NOMO-1 (cell line): Measurements from ENCODE around the gene KLF15.
A peak's percentile ranks its signal among the peaks of the same experiment; 100 is the strongest.

ENCODE experiments used
- DNase-seq, 2 experiments: peaks; one replicate each; lab custom pipeline; 2025; ENCODE audit not compliant: unreplicated experiment in 2 of 2; lab: John Stamatoyannopoulos, UW

Gene KLF15

DNA sequence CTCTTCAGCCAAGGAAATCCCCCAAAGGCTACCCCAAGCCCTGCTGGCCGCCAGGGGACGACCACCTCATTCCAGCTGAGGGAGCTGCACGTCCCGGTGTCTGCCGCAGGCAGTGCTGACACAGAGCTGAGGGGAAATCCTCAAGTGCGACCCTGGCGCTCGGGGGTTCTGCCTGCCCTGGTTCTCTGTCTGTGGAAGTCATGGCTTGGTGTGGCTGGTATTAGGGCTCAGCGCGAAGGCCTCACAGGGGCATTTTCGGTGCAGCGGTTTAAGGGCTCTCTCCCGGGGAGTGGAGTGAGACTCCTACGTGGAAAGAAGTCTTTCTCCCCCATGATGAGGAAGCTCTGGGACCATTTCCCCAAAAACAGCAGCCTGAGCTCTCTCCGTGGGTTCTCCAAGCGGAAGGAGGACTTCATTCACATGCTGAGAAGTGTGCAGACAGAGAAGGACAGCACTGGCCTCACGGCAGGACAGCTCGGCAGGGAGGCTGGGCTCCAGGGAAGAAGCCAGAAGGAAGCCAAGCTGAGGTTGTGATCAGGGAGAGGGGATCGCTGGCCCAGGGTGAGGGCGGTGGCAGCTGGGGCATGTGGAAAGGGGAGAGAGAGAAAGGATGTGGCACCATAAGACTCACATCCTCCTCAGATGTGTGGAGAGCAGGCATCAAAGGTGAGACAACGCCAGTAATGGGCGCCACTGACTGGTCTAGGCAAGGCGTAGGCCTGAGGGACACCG is 48.6 kb downstream of the KLF15 start:
- no peak for DNase-seq

DNA sequence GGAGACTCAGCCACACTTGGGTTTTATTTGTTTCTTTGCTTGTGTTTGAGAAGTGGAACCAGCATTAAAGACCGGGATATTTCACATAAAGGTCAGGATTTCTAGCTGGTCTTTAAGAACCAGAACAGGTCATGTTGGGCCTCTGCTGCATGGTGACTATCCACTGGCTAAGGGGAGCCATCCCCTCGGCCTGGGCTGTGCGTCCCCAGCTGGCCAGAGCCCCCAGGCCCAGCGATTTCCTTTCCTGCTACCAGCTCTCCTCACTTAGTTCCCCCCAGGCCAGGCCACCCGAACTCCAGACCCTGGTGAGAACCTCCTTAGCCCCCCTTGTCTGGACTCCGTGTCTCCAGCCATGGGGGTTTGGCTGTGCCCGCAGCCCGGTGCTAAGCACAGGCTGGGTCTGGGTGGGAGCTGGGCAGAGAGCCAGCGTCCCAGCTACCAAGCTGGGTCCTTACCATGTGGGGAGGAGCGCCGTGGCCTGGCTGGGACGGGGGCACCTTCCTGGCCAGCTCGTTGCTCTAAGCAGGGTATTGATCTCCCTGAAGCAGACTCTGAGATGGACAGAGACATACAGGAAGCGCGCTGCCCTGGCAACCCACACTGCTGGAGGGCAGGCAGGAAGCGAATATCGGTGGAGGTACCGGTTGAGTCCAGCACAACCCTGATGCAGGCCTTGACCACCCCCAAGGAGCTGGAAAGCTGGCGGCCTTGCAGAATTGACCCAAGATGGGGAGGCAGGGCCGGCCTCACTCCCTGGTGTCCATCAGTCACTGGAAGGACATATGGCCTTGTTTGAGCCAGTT is 49.4 kb downstream of the KLF15 start:
- no peak for DNase-seq

DNA sequence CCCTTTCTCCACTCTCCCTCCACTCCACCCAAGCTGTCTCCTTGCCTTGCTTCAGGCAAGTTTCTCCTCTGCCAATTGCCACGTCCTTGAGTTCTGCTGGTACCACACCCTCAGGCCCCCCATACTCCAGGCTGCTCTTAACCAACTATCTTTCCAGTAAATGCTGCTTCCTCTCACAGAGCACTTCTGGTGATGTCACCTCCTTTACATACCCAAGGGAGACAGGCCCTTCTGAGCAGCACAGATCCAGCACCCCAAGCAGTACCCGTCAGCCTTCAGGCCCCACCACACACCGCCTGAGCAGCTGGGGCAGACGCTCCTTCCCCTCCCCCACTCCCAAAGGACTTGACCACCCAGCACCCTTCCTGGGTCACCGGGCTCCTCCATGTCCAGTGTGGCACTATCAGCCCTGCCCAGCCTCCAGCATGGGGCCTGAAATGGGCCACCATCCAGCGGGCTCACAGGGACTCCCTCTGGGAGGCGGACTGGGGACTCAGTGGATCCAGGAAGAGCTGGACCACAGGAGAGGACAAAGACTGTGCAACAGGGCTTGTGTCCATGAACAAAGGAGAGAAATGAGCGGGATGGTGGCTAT is 50.2 kb downstream of the KLF15 start:
- no peak for DNase-seq

DNA sequence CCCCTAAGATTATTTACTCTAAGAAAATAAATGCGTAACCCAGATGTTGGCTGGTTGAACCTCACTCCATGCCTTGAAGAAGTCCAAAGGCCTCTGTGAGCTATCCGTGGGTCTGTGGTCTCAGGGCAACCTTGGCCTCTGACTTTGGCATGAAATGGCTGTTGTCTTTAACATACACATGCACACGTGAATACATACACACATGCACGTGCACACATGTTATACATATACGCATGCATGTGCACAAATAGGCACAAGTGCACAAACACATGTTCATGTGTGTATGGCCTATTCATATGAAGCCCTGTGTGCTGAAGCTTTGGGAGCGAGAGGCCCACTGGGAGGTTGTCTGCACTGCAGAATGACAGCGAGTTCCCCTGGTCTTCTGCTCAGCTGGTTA is 50.8 kb downstream of the KLF15 start:
- DNase-seq, result no peak

DNA sequence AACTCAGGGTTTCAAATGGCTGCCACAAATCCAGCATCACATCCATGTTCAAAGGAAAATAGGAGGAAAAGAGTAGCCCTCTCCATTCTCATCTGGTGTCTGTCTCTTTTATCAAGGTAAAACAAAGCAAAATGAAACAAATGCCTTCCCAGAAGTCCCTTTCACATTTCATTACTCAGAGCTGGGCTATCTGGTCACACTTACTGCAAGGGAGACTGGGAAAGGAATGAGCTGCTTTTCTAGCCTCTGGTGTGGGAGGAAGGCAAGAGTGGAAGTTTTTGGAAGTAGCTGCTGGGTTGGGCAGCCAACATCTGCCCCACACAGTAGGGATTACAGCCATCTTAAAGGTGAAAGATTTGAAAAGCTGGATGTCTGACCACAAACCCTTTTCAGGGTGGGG is 51.8 kb downstream of the KLF15 start:
- no peak for DNase-seq

DNA sequence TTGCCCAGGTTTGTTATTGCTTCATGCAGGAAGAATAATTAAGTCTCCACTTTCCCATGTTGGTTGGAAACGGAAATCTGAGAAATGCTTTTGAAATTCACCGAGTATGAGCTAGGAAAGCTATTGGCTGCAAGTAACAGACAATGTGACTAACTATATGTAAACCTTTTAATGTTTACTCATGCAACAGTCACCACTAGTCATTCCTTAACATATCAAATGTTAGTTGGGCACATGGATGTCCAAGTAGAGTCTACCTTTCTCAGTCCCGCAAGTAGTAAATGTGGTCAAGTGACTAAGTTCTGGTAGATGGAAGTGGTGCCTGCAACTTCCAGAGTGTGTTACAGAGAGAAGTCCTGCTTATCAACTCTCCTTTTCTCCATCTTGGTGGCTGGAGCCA is 52.5 kb downstream of the KLF15 start:
- no peak for DNase-seq

DNA sequence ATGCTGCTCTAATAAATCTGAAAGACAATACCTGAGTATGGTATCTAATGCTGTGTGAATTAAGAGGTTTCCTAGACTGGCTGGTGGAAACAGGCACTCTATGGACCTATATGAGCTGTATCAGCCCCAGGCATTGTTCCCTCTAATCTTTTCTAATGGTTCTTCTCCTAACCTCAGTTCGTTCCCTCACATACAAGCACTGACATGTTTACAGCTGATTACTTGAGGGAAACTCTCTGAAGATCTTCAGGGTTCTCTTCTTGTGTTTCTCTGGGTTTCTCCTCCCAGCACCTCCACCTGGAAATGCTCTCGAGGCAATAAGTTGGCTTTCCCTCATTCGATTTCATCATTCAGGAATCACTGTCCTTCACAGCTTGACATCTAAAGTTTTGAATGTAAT is 52.9 kb downstream of the KLF15 start:
- DNase-seq, result no peak

DNA sequence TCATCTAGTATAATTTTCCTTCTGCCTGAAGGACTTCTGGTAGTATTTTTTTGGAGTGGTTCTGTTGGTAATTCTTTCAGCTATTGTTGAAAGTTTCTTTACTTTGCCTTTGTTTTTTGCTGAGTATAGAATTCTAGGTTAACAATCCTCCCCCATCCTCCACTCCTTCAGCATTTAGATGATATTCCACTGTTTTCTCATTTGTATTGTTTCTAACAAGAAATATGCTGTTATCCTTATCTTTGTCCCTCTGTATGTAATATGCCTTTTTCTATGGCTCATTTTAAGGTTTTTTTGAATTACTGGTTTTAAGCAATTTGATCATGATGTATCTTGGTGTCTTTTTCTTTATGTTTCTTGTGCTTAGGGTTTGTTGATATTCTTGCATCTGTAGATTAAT is 53.9 kb downstream of the KLF15 start:
- DNase-seq, result no peak

DNA sequence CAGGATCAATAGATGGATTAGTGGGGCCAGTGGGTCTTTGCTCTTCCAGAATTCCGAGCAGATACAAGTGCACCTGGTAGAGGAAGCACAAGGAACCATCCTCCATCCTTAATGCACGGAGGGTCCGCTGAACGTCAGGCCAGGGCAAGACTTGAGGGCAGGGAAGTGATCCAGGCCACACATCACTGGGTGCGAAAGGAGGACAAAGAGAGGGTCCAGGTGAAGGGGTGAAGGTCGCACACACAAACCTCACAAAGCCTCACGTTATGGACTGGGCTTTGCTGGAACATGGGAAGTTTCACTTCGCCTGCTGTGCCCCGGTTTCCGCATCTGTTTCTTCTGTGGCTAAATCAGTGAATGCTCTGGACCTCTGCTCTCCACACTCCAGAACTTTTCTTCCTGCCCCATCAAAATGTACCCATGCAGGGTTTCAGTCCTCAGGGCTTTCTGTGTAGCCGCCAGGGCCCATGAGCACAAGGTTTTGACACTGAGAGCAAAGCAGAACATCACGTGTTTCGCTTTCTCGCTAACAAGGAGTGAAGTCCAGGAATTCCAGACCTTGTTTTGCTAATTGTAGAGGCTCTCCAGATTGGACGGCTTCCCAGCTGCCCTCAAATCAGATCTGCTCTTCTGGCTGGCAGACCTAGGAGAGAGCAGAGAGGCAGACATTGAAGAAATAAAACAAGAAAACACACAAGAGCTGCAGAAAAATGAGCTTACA is 56.3 kb downstream of the KLF15 start:
- DNase-seq, result no peak

DNA sequence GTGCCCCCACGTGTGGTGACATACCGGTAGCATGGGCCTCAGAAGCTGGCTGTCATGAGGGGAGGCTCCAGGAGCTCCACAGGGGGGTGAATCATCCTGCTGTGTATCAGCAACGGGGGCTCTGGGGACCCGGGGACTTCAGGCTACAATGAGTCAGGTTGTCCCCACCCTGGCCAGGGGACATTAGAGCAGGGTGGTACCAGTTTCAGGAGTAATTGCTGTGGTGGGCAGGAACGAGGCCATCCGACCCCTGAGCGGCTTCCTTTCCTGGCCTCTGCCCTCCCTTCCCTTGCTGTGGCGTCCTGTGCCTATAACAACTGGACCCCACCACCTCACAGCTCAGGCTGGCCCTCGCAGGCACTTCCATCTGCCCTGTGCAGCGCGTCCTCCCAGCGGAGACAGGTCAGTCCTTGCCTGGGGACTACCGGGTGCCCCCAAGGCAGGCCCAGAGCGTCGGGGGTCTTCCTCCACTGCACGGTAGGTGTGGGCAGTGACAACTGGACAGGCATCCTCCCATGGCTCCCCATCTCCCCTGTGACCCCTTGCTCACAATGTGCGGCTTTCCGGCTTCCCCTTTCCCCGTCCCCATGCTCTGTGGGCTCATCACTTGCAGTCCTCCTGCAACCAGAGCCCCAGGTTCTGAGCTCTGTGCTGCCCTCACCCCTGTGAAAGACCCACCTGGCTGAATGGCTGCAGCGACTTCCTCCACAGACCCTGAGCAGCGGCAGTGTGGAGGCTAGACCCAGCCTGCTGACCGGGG is 57.0 kb downstream of the KLF15 start:
- no peak for DNase-seq

DNA sequence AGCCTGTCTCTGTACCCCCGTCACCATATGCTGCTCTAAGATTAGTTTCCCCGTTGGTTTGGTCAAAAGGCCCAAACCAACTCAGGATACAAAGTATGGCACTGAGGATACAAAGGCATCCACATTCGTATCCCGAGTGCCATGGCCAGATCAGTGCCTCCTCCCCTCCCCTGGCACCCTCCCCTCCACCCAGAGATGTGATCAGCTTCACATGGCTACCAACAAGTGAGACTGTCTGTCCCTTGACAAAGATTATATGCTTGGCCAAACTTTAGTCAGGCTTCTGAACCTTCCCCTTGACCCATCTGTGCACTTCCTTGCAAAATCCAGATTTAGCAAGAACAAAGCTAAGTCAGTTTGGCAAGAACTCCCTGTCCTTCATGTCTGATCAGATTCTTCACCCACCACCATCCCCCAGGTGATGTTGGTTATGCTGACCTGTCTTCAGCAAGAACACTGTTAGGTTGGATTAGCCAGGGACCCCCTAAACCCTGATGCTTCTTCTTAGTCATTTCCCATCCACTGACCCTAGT is 61.7 kb downstream of the KLF15 start:
- no peak for DNase-seq

DNA sequence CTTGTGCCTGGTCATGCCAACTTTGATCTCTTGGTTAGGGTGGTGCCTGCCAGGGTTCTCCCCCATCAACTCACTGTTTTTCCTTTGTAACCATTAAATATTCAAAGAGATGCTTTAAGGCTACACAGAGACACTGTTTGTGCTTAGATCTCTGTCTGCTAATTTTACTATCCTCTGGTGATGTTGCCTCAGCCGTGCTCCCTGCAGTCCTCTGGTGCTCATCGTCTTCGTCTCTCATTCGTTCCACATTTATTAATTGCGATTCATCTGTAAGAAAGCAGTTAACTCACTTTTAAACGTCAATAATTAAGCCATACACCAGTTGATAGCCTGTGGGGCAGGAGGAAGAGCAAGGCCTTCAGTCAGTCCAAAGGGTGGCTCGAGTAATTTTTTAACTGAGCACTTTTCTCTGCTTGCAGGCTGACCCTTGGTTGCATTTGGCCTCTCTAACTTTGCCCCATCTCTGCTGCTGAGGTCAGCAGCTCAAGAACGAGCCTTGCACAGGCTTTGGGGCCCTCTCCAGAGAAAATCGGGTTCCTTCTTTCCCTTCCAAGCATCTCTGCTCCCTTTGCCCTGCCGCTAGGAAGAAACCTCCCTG is 62.9 kb downstream of the KLF15 start:
- no peak for DNase-seq

DNA sequence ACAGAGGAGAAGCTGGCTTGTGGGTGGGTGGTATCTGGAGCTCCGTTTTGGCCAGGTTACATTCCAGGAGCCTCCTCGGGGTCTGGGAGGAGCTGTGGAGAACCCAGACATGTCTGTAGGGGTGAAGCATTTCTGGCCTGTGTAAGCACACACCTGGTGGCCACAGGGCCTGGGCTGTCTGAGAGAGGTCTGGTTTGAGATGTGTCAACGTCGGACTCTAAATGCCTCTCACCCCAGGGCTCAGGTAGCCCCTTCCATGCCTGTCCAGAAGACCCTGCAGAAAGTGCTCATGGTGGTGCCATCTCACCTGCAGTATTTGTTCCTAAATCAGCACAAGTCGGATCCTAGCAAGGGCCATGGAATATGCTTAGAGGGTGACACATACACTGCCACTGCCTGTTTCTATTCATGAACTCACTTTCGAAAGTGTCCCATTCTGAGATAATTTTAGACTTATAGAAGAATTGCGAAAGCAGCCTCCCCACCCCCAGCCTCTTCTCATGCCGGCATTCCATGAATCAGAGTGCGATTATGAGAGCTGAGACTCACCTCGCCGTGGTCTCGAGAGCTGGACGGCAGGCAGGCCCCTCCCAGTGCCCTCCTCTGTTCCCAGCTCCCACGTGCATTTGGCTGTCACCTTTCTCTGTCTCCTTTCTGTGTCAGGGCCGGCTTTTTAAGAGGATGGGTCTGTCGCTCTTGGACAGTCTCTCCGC is 63.7 kb downstream of the KLF15 start:
- DNase-seq, result peak in 1 of 2 experiments; percentile 21
